Neural progenitor cell (in vitro differentiated cells): ENCODE data around the gene PNMA6E.

Experiments used
- CTCF ChIP-seq: fragments of 200-600 bp; sonication (generic); IDR thresholded peaks from 2 replicates; pipeline ENCODE4 v1.5.1; 2017; ENCODE audit warnings: antibody characterized with exemption, mild to moderate bottlenecking
- EZH2phosphoT487 ChIP-seq: fragments of 200-600 bp; sonication (generic); IDR thresholded peaks from 2 replicates; pipeline ENCODE4 v1.6.1; 2017; ENCODE audit warnings: antibody characterized with exemption

GRCh38 chrX:153379508-153379907, 21.6 kb downstream of the PNMA6E start:
- no peak for TF ChIP-seq CTCF
- TF ChIP-seq EZH2phosphoT487, result no peak
